ENCODE results near the gene MMP24.
A peak's percentile ranks its signal among the peaks of the same experiment; 100 is the strongest.

Gene MMP24

DNA sequence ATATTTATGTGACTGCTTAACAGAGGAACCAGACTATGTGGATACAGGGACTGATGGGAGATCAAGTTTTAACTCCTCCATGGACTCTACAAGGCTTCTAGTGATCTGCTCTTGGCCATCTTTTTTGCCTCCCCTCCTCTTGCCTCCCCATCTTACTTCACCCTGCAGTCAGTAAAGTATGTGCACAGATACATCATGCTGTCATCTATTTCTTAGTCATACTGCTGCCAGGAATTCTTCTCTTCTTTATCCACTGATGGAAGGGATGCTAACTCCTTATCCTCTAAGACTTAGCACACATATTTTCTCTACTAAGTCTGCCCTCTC is 93.3 kb downstream of the MMP24 start:
- H3K36me3 ChIP-seq (ENCODE audit: low read depth): peaks cover 12% of the 10 kb centered on the region
- no peaks in the 10 kb centered on the region for H3K27me3 ChIP-seq (ENCODE audit: insufficient read depth, poor library complexity, severe bottlenecking)
- ATAC-seq (ENCODE audit: low read depth) (peak; percentile 69), DNase-seq (ENCODE audit: low spot score) (no peak)
- TF ChIP-seq, protein P1, sequence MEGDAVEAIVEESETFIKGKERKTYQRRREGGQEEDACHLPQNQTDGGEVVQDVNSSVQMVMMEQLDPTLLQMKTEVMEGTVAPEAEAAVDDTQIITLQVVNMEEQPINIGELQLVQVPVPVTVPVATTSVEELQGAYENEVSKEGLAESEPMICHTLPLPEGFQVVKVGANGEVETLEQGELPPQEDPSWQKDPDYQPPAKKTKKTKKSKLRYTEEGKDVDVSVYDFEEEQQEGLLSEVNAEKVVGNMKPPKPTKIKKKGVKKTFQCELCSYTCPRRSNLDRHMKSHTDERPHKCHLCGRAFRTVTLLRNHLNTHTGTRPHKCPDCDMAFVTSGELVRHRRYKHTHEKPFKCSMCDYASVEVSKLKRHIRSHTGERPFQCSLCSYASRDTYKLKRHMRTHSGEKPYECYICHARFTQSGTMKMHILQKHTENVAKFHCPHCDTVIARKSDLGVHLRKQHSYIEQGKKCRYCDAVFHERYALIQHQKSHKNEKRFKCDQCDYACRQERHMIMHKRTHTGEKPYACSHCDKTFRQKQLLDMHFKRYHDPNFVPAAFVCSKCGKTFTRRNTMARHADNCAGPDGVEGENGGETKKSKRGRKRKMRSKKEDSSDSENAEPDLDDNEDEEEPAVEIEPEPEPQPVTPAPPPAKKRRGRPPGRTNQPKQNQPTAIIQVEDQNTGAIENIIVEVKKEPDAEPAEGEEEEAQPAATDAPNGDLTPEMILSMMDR (IDR thresholded peaks at IDR 0.05; ENCODE audit: poor library complexity, severe bottlenecking): no peak
- no peak overlapping the region for H3K4me3 ChIP-seq (ENCODE audit: severe bottlenecking)
- peaks cover 45% of the 10 kb centered on the region for H3K4me1 ChIP-seq (ENCODE audit: insufficient read depth, poor library complexity, severe bottlenecking)
- H3K9me3 ChIP-seq (ENCODE audit: severe bottlenecking): no peaks in the 10 kb centered on the region
- H3K27ac ChIP-seq (ENCODE audit: poor library complexity, severe bottlenecking): peak overlapping the region; percentile 99

- Histone ChIP-seq H3K9me3 (ENCODE audit: severe bottlenecking) (no peaks in the 10 kb centered on the region), H3K27me3 (ENCODE audit: insufficient read depth, poor library complexity, severe bottlenecking) (no peaks in the 10 kb centered on the region), H3K4me1 (ENCODE audit: insufficient read depth, poor library complexity, severe bottlenecking) (peaks cover 41% of the 10 kb centered on the region), H3K27ac (ENCODE audit: poor library complexity, severe bottlenecking) (peak overlapping the region; percentile 99), H3K36me3 (ENCODE audit: low read depth) (peaks cover 12% of the 10 kb centered on the region), H3K4me3 (ENCODE audit: severe bottlenecking) (no peak overlapping the region)
- DNase-seq (ENCODE audit: low spot score): no peak
- ATAC-seq (ENCODE audit: low read depth): peak; percentile 43
- TF ChIP-seq, protein P1 (IDR thresholded peaks at IDR 0.05; ENCODE audit: poor library complexity, severe bottlenecking): no peak
Observed at GRCh38 chr20:35320396-35321126, 94.1 kb downstream of the MMP24 start.

DNA sequence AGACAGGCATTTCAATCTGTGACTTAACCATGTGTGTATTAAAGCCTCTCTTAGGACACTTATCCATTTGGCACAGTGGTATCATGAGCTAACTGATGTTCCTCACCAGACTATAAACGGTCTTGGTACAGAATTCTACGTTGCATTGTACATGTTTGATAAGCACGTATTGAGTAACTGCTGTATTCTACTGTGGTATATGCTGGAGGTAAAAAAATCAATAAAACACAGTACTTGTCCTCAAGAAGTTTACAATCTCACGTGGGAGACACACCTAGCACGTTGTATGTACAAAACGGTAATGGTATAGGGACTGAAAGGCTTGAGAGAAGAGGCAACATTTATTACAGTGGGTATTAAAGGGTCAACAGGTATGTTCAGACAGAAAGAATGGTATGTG is 98.9 kb downstream of the MMP24 start:
- TF ChIP-seq, protein P1 (IDR thresholded peaks at IDR 0.05; ENCODE audit: poor library complexity, severe bottlenecking): no peak
- Histone ChIP-seq H3K27ac (ENCODE audit: poor library complexity, severe bottlenecking) (peak overlapping the region; percentile 55), H3K27me3 (ENCODE audit: insufficient read depth, poor library complexity, severe bottlenecking) (no peaks in the 10 kb centered on the region), H3K9me3 (ENCODE audit: severe bottlenecking) (no peaks in the 10 kb centered on the region), H3K36me3 (ENCODE audit: low read depth) (peaks cover 21% of the 10 kb centered on the region), H3K4me3 (ENCODE audit: severe bottlenecking) (no peak overlapping the region), H3K4me1 (ENCODE audit: insufficient read depth, poor library complexity, severe bottlenecking) (peaks cover 32% of the 10 kb centered on the region)
- DNase-seq (ENCODE audit: low spot score): no peak
- ATAC-seq (ENCODE audit: low read depth): no peak

- Histone ChIP-seq H3K27ac (ENCODE audit: poor library complexity, severe bottlenecking) (peak overlapping the region; percentile 55), H3K27me3 (ENCODE audit: insufficient read depth, poor library complexity, severe bottlenecking) (no peaks in the 10 kb centered on the region), H3K4me3 (ENCODE audit: severe bottlenecking) (no peak overlapping the region), H3K9me3 (ENCODE audit: severe bottlenecking) (no peaks in the 10 kb centered on the region), H3K36me3 (ENCODE audit: low read depth) (peaks cover 18% of the 10 kb centered on the region), H3K4me1 (ENCODE audit: insufficient read depth, poor library complexity, severe bottlenecking) (peaks cover 28% of the 10 kb centered on the region)
- TF ChIP-seq, protein P1 (IDR thresholded peaks at IDR 0.05; ENCODE audit: poor library complexity, severe bottlenecking): no peak
- no peak for DNase-seq (ENCODE audit: low spot score)
- ATAC-seq (ENCODE audit: low read depth): no peak
Observed at GRCh38 chr20:35326021-35326739, 99.7 kb downstream of the MMP24 start.

Data from RWPE2 (cell line).